ENCODE measurements around the gene CPD. TPM values are rescaled to one million over a fixed set of nuclear protein-coding genes. Genes with fewer than 3 reads are reported as not detected.
A peak's percentile ranks its signal among the peaks of the same experiment; 100 is the strongest.

The CPD gene
- total and polyA plus RNA-seq, 2 of the 13 experiments (the other 11 are each of a cell fraction or from before 2014, with no cell fraction given) = 46.1 to 72.3 TPM

- 11% methylated on average over 7 of the region's 7 CpGs for WGBS (ENCODE audit: low lambda C conversion rate)
- Histone ChIP-seq H3K9ac (ENCODE audit: insufficient read depth, low read depth, low read length) (peak overlapping the region; percentile 86), H2AFZ (ENCODE audit: low read length) (no peak overlapping the region), H3K27ac (ENCODE audit: extremely low read length, insufficient read depth, low read length) (no peak overlapping the region), H3K79me2 (ENCODE audit: insufficient read depth, low read length) (peaks cover 70% of the 10 kb centered on the region), H3K36me3 (replicated peaks in 1 of 2; ENCODE audit: control insufficient read depth in 1 of 2, insufficient read depth in 2 of 2, low read length in 2 of 2) (peaks cover 0 to 11% of the 10 kb centered on the region in 2 experiments; a peak in 4 of 5 replicates), H3K27me3 (ENCODE audit: control insufficient read depth in 1 of 2, insufficient read depth in 2 of 2, low read length in 2 of 2) (no peaks in the 10 kb centered on the region; a peak in 1 of 5 replicates), H4K20me1 (ENCODE audit: insufficient read depth, low read length) (peaks cover 29% of the 10 kb centered on the region), H3K4me3 (replicated peaks in 1 of 3; ENCODE audit: insufficient read depth in 1 of 3, low read depth in 2 of 3, low read length in 3 of 3) (peak overlapping the region; percentile 92 to 94 (median 92)), H3K4me2 (ENCODE audit: low read depth, low read length) (peak overlapping the region; percentile 95), H3K9me3 (ENCODE audit: low read length) (no peaks in the 10 kb centered on the region), H3K4me1 (ENCODE audit: insufficient read depth, low read length) (peaks cover 68% of the 10 kb centered on the region)
- CTCF ChIA-PET (ENCODE audit: low intra/inter-chr PET ratio, low total read pairs) = no interaction called here
- intact Hi-C loops (cut with micrococcal nuclease; ENCODE audit: unreplicated experiment) (loop anchor here (5.0 kb wide), 1 partner anchor 37 kb away; no protein-coding TSS in a partner anchor), in situ Hi-C loops (cut with HindIII; ENCODE audit: extremely low pct_ligation_motif_present, low pct_unique_long_range_greater_than_20kb) (no loop called here)
- ATAC-seq (no peak), FAIRE-seq (no peak), DNase-seq (ENCODE audit: low spot score) (no peak)
- no peak for TF ChIP-seq JUNB (CRISPR knock-in tag; IDR thresholded peaks at IDR 0.05; ENCODE audit: borderline replicate concordance)
- no peak for TF ChIP-seq MZF1 (CRISPR knock-in tag; IDR thresholded peaks at IDR 0.05; ENCODE audit: borderline replicate concordance)
- no peak for TF ChIP-seq POLR2A (IDR thresholded peaks at IDR 0.05; ENCODE audit: insufficient read depth in 1 of 2, low read depth in 2 of 2, low read length in 2 of 2)
- no TSS peak for BruUV-seq (replicated peaks)
- POLR2A ChIA-PET = interaction anchor here (8.1 kb wide), 1 partner anchor 37 kb away, joined by 114 read pairs; no protein-coding TSS in a partner anchor
Measured at GRCh38 chr17:30380643-30381339, 2.1 kb downstream of the CPD start.

DNA sequence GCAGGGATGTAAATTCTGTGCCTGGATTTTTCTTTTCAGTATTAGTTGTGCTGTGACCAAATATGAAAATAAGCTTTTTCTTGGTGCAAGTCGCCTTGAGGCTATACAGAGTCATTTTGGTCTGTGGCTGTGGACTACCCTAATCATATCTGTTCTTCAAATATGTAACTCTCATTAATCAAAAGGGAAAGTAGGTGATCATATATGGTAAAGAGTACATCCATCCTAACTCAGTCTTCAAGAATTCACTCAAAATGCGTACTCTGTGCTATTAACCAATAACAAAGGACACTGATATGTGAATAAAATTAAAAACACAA lies 2.6 kb downstream of the CPD start:
- 32% methylated on average over 2 of the region's 2 CpGs for WGBS (ENCODE audit: low lambda C conversion rate)
- TF ChIP-seq ELK4 (CRISPR knock-in tag; IDR thresholded peaks at IDR 0.05; ENCODE audit: borderline replicate concordance) (no peak), FOXP1 (IDR thresholded peaks at IDR 0.05) (no peak), FOXP1 (CRISPR knock-in tag; IDR thresholded peaks at IDR 0.05) (no peak), ZBTB34 (CRISPR knock-in tag; IDR thresholded peaks at IDR 0.05) (no peak), ZNF296 (CRISPR knock-in tag; conservative IDR thresholded peaks at IDR 0.05) (no peak), NR0B2 (CRISPR knock-in tag; IDR thresholded peaks at IDR 0.05) (no peak), GFI1 (CRISPR knock-in tag; IDR thresholded peaks at IDR 0.05; ENCODE audit: borderline replicate concordance) (no peak), NRL (CRISPR knock-in tag; IDR thresholded peaks at IDR 0.05; ENCODE audit: borderline replicate concordance) (no peak), RBFOX2 (IDR thresholded peaks at IDR 0.05; ENCODE audit: low read depth, low read length) (no peak)
- TF ChIP-seq, protein P1, sequence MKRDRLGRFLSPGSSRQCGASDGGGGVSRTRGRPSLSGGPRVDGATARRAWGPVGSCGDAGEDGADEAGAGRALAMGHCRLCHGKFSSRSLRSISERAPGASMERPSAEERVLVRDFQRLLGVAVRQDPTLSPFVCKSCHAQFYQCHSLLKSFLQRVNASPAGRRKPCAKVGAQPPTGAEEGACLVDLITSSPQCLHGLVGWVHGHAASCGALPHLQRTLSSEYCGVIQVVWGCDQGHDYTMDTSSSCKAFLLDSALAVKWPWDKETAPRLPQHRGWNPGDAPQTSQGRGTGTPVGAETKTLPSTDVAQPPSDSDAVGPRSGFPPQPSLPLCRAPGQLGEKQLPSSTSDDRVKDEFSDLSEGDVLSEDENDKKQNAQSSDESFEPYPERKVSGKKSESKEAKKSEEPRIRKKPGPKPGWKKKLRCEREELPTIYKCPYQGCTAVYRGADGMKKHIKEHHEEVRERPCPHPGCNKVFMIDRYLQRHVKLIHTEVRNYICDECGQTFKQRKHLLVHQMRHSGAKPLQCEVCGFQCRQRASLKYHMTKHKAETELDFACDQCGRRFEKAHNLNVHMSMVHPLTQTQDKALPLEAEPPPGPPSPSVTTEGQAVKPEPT (CRISPR knock-in tag; IDR thresholded peaks at IDR 0.05; ENCODE audit: low read depth) = no peak

More for the DNA sequence above, 2.6 kb downstream of the CPD start:
- H3K4me1 ChIP-seq (ENCODE audit: insufficient read depth, low read length) = peaks cover 63% of the 10 kb centered on the region
- H3K79me2 ChIP-seq (ENCODE audit: insufficient read depth, low read length) = peaks cover 70% of the 10 kb centered on the region
- no peak for FAIRE-seq
- no peak for ATAC-seq
- peak overlapping the region; percentile 95 for H3K4me2 ChIP-seq (ENCODE audit: low read depth, low read length)
- peaks cover 29% of the 10 kb centered on the region for H4K20me1 ChIP-seq (ENCODE audit: insufficient read depth, low read length)
- H3K36me3 ChIP-seq (replicated peaks in 1 of 2; ENCODE audit: control insufficient read depth in 1 of 2, insufficient read depth in 2 of 2, low read length in 2 of 2) = peaks cover 2 to 16% of the 10 kb centered on the region in 2 experiments; a peak in 4 of 5 replicates
- DNase-seq (ENCODE audit: low spot score) = no peak
- H3K27me3 ChIP-seq (ENCODE audit: control insufficient read depth in 1 of 2, insufficient read depth in 2 of 2, low read length in 2 of 2) = no peaks in the 10 kb centered on the region; a peak in 1 of 5 replicates
- CTCF ChIA-PET (ENCODE audit: low intra/inter-chr PET ratio, low total read pairs) = no interaction called here
- no peak overlapping the region for H2AFZ ChIP-seq (ENCODE audit: low read length)
- peak overlapping the region; percentile 92 to 94 (median 92); a peak in 5 of 6 replicates for H3K4me3 ChIP-seq (replicated peaks in 1 of 3; ENCODE audit: insufficient read depth in 1 of 3, low read depth in 2 of 3, low read length in 3 of 3)
- intact Hi-C loops (cut with micrococcal nuclease; ENCODE audit: unreplicated experiment) (loop anchor here (5.0 kb wide), 1 partner anchor 36 kb away; no protein-coding TSS in a partner anchor), in situ Hi-C loops (cut with HindIII; ENCODE audit: extremely low pct_ligation_motif_present, low pct_unique_long_range_greater_than_20kb) (no loop called here)
- POLR2A ChIA-PET = interaction anchor here (8.1 kb wide), 1 partner anchor 38 kb away, joined by 114 read pairs; no protein-coding TSS in a partner anchor
- no peaks in the 10 kb centered on the region for H3K9me3 ChIP-seq (ENCODE audit: low read length)
- no peak overlapping the region for H3K27ac ChIP-seq (ENCODE audit: extremely low read length, insufficient read depth, low read length)
- no TSS peak for BruUV-seq (replicated peaks)
- peak overlapping the region; percentile 86; the same call in 1 of the 2 replicates for H3K9ac ChIP-seq (ENCODE audit: insufficient read depth, low read depth, low read length)
